ENCODE measurements around the gene RO60. TPM values are rescaled to one million over a fixed set of nuclear protein-coding genes. Genes with fewer than 3 reads are reported as not detected.
"Not testable (repeated sequence)": the region's sequence is repeated elsewhere in the genome, so short reads cannot be mapped to it uniquely, and the experiment has no call there.

RO60 gene
- total RNA-seq, 1 donor from 2014 or later, result 61.1 TPM

DNA sequence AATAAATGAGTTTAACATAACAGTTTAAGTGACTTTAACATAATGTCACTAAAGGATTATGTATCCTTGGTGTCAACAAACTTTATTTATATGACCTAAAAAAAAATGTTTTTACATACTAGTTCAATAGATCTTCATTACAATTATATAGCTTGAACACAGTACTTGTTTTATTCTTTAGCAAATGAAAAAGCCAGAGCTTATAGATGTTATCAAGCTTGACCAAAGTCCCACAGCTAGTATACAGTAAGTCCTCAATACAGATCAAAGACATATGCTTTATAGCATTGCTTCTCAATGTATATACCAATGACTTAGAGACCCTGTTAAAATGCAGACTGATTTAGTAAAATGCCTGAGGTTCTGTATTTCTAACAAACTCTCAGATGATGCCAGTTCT, 42.6 kb upstream of the RO60 start:
- POLR2A ChIA-PET, result no interaction called here
- ATAC-seq (ENCODE audit: low read depth) (no peak), DNase-seq (no peak)
- Mint-ChIP-seq H3K4me3 (no peak overlapping the region), H3K27ac (no peak overlapping the region), H3K4me1 (no peaks in the 10 kb centered on the region), H3K36me3 (ENCODE audit: low read depth) (peaks cover 13% of the 10 kb centered on the region), H3K27me3 (no peaks in the 10 kb centered on the region), H3K9me3 (no peaks in the 10 kb centered on the region)
- CTCF ChIA-PET, result interaction anchor here (6.5 kb wide), 1 partner anchor 211 kb away, joined by 100 read pairs; no protein-coding TSS in a partner anchor
- TF ChIP-seq, protein P1, sequence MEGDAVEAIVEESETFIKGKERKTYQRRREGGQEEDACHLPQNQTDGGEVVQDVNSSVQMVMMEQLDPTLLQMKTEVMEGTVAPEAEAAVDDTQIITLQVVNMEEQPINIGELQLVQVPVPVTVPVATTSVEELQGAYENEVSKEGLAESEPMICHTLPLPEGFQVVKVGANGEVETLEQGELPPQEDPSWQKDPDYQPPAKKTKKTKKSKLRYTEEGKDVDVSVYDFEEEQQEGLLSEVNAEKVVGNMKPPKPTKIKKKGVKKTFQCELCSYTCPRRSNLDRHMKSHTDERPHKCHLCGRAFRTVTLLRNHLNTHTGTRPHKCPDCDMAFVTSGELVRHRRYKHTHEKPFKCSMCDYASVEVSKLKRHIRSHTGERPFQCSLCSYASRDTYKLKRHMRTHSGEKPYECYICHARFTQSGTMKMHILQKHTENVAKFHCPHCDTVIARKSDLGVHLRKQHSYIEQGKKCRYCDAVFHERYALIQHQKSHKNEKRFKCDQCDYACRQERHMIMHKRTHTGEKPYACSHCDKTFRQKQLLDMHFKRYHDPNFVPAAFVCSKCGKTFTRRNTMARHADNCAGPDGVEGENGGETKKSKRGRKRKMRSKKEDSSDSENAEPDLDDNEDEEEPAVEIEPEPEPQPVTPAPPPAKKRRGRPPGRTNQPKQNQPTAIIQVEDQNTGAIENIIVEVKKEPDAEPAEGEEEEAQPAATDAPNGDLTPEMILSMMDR (IDR thresholded peaks at IDR 0.05), result no peak
- intact Hi-C loops (cut with micrococcal nuclease), result no loop called here

- Mint-ChIP-seq H3K4me1 (no peaks in the 10 kb centered on the region), H3K9me3 (no peaks in the 10 kb centered on the region), H3K4me3 (no peak overlapping the region), H3K27ac (no peak overlapping the region), H3K27me3 (no peaks in the 10 kb centered on the region), H3K36me3 (ENCODE audit: low read depth) (peaks cover 23% of the 10 kb centered on the region)
- ATAC-seq (ENCODE audit: low read depth) (no peak), DNase-seq (no peak)
- ChIA-PET CTCF (interaction anchor here (0.8 to 6.5 kb wide), 17 partner anchors 13 to 573 kb away, joined by 3 to 100 read pairs (median 4); partner anchors contain the start of gene RGS2), POLR2A (interaction anchor here (0.8 to 1.2 kb wide), 4 partner anchors 39 to 546 kb away, joined by 3 to 4 read pairs (median 4); partner anchors contain the start of genes RGS2 and UCHL5)
- TF ChIP-seq, protein P1 (IDR thresholded peaks at IDR 0.05), result no peak
- intact Hi-C loops (cut with micrococcal nuclease), result loop anchor here (1.0 kb wide), 4 partner anchors 213 to 545 kb away; no protein-coding TSS in a partner anchor
Observed at GRCh38 chr1:193019442-193020026, 39.9 kb upstream of the RO60 start.

GRCh38 chr1:193025218-193025617, 34.2 kb upstream of the RO60 start:
- Mint-ChIP-seq H3K4me3 (no peak overlapping the region), H3K36me3 (ENCODE audit: low read depth) (peaks cover 34% of the 10 kb centered on the region), H3K27me3 (no peaks in the 10 kb centered on the region), H3K27ac (no peak overlapping the region), H3K4me1 (no peaks in the 10 kb centered on the region), H3K9me3 (no peaks in the 10 kb centered on the region)
- intact Hi-C loops (cut with micrococcal nuclease), result no loop called here
- TF ChIP-seq, protein P1 (IDR thresholded peaks at IDR 0.05), result no peak
- CTCF ChIA-PET, result no interaction called here
- DNase-seq (no peak), ATAC-seq (ENCODE audit: low read depth) (no peak)
- POLR2A ChIA-PET, result no interaction called here

DNA sequence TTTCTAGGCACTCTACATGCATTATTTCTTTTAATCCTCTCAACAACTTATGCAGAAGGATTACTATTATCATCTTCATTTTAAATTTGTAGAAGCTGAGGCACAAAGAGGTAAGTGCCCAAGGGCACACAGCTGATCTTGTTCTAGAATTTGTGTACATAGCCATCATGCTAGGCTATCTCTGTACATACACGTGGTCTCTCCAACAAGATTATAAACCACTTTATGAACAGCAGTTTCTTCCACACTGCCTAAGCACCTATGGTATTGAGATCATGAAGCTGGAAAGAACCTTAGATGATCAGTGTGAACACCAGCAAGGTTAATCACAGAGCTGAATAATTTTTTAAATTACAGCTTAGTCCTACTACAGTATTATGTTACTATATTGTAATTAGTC, 29.1 kb upstream of the RO60 start:
- Mint-ChIP-seq H3K36me3 (ENCODE audit: low read depth) (peaks cover 24% of the 10 kb centered on the region), H3K27ac (no peak overlapping the region), H3K4me1 (peaks cover 1% of the 10 kb centered on the region), H3K4me3 (no peak overlapping the region), H3K9me3 (peaks cover 2% of the 10 kb centered on the region), H3K27me3 (no peaks in the 10 kb centered on the region)
- intact Hi-C loops (cut with micrococcal nuclease), result no loop called here
- TF ChIP-seq, protein P1 (IDR thresholded peaks at IDR 0.05), result no peak
- POLR2A ChIA-PET, result no interaction called here
- CTCF ChIA-PET, result interaction anchor here (0.9 to 1.2 kb wide), 3 partner anchors 220 to 557 kb away, joined by 3 to 4 read pairs (median 3); no protein-coding TSS in a partner anchor
- no peak for DNase-seq
- ATAC-seq (ENCODE audit: low read depth), result no peak

- no peaks in the 10 kb centered on the region for H3K27me3 Mint-ChIP-seq
- peaks cover 2% of the 10 kb centered on the region for H3K9me3 Mint-ChIP-seq
- ATAC-seq (ENCODE audit: low read depth) (no peak), DNase-seq (no peak)
- TF ChIP-seq, protein P1 (IDR thresholded peaks at IDR 0.05), result no peak
- no peak overlapping the region for H3K27ac Mint-ChIP-seq
- ChIA-PET CTCF (interaction anchor here (1.2 kb wide), 1 partner anchor 228 kb away, joined by 3 read pairs; no protein-coding TSS in a partner anchor), POLR2A (no interaction called here)
- H3K36me3 Mint-ChIP-seq (ENCODE audit: low read depth), result peaks cover 18% of the 10 kb centered on the region
- intact Hi-C loops (cut with micrococcal nuclease), result no loop called here
- H3K4me3 Mint-ChIP-seq, result no peak overlapping the region
- peaks cover 4% of the 10 kb centered on the region for H3K4me1 Mint-ChIP-seq
Observed at GRCh38 chr1:193031431-193031830, 28.0 kb upstream of the RO60 start.

DNA sequence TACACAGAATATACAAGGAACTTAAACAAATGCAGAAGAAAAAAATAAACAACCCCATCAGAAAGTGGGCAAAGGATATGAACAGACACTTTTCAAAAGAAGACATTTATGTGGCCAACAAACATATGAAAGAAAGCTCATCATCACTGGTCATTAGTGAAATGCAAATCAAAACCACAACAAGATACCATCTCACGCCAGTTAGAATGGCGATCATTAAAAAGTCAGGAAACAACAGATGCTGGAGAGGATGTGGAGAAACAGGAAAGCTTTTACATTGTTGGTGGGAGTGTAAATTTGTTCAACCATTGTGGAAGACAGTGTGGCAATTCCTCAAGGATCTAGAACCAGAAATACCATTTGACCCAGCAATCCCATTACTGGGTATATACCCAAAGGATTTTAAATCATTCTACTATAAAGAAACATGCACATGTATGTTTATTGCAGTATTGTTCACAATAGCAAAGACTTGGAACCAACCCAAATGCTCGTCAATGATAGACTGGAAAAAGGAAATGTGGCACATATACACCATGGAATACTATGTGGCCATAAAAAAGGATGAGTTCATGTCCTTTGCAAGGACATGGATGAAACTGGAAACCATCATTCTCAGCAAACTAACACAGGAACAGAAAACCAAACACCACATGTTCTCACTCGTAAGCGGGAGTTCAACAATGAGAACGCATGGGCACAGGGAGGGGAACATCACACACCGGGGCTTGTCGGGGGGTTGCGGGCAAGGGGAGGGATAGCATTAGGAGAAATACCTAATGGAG, 26.6 kb upstream of the RO60 start:
- ATAC-seq (ENCODE audit: low read depth); H3K4me1 Mint-ChIP-seq; POLR2A ChIA-PET; H3K9me3 Mint-ChIP-seq; intact Hi-C loops (cut with micrococcal nuclease); H3K27me3 Mint-ChIP-seq; H3K4me3 Mint-ChIP-seq; DNase-seq; H3K27ac Mint-ChIP-seq: not testable (repeated sequence)
- H3K36me3 Mint-ChIP-seq (ENCODE audit: low read depth), result peaks cover 16% of the 10 kb centered on the region
- CTCF ChIA-PET, result interaction anchor here (1.0 to 1.3 kb wide), 3 partner anchors 226 to 229 kb away, joined by 3 to 4 read pairs (median 4); no protein-coding TSS in a partner anchor
